Hematopoietic multipotent progenitor cell treated with erythropoietin and hydrocortisone succinate and interleukin-3 and kit ligand, for 6 days (in vitro differentiated cells): Measurements from ENCODE around the gene KCNMB2.
"Not testable (repeated sequence)": the region's sequence is repeated elsewhere in the genome, so short reads cannot be mapped to it uniquely, and the experiment has no call there.

Source experiments
- DNase-seq: peaks from one replicate; pipeline ENCODE4 v3.0.0-alpha.2; 2015

KCNMB2 gene

DNA sequence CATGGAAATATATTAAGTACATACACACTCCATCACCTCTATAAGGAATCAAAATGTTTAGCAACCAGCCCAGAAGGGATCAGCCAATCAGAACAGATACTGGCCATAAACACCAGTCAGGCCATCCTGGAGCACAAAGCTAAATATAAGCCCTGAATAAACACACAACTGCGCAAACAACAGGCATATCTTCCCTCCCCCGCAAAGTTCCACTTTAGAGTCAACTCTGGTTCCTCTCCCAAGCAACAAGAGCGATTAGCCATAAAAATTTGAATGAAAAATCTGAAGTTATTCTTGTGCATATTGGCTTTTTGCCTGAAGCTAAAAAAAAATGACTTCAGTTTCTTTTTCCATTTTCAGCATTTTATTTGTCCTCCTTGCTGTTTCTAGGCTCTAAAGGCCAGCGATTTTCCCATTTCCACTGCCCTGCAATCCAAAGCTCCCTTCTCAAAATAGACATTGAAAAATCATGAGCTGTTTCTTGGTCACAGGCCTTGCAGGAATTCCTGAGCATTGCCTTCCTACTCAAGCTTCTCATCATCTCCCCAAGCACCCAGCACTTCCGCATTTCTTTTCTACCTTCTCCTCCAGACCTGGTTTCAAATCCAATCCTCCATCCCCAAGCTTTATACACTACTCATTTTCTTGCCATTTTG, 287.5 kb downstream of the KCNMB2 start:
- DNase-seq = no peak

DNA sequence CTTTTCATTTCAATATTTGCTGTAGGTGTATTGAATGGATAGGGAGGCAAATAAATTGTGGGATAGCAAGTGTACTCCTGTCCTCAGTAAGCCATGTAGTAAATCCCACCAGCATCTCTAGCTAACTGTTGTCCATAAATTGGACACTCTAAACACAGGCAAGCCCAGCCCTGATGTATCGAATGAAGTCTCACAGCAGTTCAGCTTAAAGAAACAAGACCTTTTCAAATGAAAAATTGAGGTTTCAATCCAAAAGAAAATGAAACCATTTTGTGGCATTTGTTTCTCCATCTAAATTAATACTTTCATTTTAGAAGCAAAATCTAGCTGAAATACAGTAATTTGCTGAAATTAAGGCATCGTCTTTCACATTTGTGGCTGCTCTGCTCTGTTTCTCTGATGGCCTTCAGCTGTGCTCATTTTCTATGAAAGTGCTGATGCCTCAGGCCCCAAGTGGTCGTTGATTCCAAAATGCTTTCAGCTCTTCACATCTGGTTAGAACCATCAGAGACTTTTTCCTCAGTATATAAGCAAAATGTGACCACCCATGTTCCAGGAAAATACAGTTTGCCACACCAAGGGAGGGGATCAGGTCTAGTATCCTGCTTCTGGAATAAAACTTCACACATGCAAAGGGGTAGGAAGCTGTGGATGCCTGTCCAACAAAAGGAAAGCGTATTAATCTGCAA, 290.3 kb downstream of the KCNMB2 start:
- no peak for DNase-seq

DNA sequence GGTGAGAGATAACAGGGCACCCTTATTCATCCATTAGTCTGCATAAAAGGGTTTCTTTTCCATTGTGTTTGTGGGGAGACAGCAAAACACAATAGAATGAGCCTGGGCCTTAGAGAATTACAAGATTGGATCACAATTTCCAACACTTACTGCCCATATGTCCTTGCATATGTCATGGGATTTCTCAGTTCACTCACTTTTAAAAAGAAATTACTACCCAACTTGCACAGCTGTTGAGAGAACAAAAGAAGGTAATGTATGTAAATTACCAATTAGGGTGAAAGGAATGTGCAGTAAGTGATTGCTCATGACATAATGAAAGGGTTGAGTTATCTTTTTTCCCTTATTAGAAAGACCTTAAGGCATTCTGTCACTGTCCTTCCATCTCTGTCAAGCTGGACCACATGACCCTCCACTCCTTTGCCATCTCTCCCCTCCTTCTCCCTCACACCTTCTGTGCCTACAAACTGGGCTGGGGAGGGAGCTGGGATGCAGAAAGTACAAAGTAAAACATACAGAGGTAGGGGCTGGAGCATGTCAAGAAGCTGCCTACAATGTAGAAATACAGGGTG, 291.1 kb downstream of the KCNMB2 start:
- DNase-seq = no peak

DNA sequence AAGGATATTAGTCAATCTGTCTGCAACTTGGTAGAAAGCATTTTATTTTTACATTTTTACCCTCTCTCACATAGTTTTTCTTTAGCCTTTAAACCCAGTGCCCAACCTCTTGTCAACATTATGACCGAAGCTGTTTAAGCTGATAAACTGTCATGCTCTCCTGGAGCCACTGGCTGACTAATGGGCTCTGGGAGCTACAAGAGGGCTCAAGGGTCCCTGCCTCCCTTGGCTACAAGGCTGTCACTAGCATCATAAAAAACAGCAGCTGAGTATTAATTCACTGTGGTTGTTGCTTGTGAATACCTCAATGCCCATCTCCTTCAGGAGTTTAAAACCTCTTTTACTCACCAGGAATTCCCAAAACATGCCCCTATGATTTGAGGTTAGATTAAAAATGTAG, 297.5 kb downstream of the KCNMB2 start:
- DNase-seq = no peak

DNA sequence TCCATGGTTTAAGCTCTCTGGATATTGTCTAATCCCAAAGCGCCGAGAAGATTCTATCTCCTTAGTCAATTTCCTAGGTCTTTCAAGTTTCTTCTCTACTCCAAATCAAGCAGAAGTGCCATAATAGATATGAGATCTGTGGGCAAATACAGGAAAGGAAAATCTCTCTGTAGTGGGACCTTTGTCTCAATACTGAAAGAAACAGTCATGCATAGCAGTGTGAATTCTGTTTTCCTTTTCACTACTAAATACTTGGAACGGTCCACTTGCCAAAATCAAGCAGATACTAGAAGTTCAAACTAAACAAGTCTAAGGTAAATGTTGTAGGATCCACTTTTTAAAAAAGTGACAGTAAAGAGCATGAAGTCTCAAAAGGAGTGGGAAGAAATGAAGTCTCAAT, 298.8 kb downstream of the KCNMB2 start:
- no peak for DNase-seq

DNA sequence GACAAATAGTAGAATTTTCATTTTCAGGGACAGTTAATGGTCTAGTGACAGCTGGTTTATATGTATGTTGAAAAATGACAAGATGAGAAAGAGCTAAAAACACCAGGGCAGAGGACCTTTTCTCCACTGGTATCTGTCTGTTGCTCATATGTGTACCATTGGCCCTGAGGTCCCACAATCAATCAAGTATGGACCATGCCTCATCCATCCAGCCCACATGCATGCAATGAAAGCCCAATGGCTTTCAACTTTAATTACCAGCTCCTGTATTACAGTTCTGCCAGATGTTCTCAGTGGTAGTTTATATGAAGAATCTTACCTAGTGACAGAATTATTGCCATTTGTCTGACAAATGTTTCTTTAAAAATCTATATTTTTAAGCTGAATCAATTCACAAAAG, 301.3 kb downstream of the KCNMB2 start:
- DNase-seq = no peak

DNA sequence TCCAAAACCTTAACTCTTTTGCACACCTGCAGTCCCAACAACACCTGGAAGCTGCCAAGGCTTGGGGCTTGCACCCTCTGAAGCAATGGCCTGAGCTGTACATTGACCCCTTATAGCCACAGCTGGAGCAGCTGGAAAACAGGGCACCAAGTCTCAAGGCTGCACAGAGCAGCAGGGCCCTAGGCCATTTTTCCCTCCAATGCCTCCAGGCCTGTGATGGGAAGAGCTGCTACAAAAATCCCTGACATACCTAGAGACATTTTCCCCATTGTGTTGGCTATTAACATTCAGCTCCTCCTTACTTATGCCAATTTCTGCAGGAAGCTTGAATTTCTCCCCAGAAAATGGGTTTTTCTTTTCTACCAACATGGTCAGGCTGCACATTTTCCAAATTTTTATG, 304.4 kb downstream of the KCNMB2 start:
- DNase-seq = no peak

DNA sequence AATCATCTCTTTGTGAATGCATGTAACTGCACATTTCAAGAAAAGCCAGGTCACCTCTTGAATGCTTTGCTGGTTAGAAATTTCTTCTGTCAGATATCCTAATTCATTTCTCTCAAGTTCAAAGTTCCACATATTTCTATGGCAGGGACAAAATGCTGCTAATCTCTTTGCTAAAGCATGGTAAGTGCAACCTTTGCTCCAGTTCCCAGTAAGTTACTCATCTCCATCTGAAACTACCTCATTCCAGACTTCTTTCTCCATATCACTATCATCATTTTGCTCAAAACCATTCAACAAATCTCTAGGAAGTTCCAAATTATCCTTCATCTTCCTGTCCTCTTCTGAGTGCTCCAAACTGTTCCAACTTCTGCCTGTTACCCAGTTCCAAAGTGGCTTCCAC, 304.8 kb downstream of the KCNMB2 start:
- DNase-seq = no peak

DNA sequence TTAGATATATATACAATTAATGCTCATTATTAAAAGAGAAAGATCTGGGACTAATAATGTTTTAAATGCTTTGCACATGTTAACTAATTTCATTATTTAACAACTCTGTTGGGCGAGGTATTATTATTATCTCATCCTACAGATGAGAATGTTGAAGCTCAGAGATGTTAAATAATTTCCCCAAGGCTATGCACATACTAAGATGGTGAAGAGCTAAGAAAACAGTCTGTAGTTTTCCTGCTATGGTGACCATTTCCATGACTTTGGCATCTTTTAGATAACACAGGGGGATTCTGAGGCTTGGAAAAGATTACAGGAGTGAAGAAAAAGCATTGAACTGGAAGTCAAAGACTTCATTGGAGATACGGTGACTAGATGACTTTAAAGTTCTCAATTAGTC, 308.7 kb downstream of the KCNMB2 start:
- DNase-seq = no peak

DNA sequence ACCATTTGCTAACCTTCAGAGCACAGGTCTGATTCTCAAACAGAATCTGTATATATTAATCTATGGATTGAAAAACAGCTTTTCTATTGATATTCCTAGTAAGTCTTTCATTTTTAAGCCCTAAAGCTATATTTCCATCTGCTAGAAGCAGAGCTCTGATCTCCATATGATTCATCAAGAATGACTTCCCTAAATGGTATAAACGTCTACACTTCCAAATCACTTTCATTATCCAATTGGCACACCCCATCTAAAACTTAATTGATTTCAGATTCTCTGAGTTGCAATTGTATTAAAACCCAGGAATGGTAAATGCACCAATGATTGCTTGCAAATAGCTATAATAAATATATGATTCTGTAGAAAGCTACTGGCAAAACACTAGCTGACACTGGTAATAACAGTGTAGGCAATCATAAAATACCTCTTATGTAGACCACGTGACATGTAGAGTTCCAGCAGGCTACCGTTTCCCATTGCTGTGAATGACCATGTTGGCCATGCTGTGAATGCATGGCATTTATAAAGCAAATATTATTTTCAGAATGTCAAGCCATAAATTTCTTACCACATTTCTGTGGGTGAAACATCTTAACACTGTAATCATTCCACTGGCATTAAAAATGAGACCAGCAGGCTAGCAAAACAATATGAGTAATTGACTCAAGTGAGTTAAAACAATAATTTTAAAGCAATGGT, 309.3 kb downstream of the KCNMB2 start:
- DNase-seq = no peak

DNA sequence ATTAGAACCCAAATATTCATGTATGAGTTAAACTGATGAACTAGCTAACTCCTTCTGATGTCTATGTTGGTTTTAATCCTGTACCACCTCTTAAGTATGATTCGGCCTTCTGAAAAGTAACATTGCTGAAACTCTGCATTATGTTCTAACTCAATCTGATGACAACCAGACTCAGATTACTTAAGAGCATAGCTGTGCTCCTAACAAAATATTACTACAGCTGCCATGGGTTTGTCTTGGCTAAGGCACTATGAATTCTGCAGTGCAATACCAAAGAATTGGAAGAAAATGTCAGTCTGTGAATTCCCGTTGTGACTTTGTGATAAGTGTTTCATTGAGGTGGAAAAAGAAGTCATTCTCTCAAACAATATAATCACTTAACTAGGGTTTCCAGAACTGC, 311.0 kb downstream of the KCNMB2 start:
- DNase-seq = no peak

DNA sequence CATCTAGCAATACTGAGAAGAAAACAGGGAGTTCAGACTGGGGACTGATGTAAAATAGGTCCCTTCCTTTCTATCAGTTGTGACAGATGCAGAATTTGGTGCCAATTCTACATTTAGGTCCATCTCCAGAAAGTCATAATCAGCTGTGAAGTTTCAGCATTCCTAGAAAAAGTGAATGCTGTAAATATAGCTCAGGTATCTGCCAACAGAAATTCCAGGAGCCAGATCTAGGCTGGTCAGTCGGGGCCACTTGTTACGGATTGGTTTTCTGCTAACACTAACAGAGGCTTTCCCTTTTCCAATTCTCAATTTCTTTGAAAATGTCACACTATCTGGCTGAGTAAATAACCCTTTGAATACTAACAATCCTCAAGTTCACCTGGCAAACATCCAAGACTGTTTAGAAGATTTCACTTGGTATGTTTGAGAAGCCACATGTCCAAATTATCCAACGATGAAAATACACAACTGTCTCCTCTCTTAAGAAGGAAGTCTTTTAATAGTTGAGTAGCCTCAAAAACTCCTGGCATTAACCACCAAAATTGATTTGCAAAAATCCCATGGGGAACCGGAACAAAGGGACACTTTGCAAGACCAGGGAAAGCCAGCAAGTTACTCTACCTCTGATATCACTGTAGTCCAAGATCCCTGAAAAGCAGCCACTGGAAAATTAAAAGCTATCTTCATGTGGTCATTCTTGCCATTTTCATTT, 313.1 kb downstream of the KCNMB2 start:
- DNase-seq = no peak

DNA sequence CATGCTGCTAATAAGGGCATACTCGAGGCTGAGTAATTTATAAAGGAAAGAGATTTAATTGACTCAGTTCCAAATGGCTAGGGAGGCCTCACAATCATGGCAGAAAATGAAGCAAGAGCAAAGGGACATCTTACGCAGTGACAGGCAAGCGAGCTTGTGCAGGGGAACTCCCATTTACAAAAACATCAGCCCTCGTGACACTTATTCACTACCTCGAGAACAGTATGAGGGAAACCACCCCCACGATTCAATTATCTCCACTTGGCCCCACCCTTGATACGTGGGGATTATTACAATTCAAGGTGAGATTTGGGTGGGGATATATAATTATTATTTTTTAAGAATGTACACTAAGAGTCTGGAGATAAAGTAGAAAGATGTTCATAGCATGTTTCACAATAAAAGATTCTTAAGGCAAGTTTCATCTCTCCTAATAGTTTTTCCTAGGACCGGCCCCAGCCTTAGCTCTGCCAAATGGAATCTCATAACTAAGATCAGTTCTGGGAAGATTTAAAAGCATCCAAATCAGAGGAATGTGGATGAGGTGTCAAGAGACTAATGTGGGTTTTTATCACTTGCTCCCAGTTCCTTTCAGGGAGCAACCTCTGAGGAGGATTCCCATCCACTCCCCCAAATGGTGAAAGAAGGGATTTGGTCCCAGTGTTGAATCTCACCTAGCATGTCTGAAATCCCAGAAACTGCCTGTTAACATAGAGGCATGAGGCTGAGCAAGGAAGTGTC, 314.4 kb downstream of the KCNMB2 start:
- no peak for DNase-seq

DNA sequence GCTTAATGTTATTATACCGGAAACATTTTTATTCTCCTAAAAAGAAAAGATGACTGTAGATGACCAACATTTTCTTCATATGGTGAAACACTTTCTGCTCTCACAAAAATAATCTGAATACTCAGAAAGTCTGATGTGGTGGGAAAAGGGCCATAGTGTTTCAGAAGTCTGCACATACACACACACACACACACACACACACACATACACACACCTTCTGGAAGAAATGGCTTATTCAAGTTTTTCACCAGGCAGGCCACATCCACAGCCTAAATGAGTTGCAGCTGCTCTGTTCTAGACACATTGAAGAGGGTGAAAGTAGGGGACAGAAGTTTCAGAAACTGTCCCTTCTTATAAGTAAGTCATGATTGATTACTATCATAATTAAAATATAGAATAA, 315.3 kb downstream of the KCNMB2 start:
- DNase-seq = no peak

DNA sequence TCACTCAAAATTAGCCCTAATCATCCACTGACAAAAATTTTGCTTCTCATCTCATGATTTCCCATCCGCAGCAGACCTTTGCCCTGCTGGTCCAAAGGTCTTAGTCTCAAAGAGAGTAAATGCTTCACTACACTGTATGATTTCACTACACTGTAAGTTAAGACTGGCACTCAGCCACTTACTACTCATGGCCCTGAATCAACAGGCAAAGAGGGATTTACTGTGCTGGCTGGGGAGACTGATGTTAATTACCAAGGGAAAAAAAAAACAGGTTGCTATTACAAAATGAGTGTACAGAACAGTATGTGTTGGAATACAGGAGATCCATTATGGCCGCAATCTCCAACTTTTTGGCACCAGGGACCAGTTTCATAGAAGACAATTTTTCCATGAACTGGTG, 320.6 kb downstream of the KCNMB2 start:
- no peak for DNase-seq

DNA sequence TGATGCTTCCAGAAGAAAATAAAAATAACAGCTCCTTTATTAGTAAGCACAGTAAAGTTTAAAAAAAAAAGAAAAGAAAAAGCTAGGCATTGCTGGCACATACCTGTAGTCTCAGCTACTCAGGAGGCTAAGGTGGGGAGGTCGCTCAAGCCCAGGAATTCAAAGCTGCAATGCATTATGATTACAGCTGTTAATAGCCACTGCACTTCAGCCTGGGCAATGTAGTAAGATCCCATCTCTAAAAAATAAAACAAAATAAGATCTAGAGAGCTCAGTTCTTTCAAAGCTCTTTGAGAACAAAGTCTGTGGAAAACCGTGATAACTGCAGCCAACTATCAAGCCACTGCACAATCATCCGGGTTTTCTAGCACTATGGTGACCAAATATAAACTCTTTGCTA, 323.1 kb downstream of the KCNMB2 start:
- no peak for DNase-seq

DNA sequence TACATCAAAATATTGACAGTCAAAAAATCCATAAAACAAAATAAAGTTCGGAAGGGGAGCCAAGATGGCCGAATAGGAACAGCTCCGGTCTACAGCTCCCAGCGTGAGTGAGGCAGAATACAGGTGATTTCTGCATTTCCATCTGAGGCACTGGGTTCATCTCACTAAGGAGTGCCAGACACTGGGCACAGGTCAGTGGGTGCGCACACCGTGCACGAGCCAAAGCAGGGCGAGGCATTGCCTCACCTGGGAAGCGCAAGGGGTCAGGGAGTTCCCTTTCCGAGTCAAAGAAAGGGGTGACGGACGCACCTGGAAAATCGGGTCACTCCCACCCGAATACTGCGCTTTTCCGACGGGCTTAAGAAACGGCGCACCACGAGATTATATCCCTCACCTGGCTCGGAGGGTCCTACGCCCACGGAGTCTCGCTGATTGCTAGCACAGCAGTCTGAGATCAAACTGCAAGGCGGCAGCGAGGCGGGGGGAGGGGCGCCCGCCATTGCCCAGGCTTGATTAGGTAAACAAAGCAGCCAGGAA, 323.7 kb downstream of the KCNMB2 start:
- not testable (repeated sequence) for DNase-seq

DNA sequence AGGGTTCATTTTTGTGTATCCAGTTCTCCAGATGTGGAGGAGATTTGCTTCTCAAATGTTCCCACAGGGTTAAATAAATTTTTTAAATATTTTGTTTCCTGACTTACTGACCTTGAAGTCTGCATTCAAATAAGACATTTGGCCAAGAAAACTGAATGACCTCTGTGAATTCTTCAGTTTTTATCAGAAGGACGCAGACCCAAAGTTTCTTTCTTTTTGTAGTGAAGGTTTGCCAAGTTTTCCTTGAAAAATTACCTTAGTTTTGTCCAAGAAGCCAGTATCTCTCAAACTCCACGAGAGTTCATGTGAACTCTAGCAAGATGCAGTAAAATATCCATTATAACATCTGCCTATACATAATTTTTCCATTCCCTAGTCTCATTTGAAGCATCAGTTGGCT, 332.4 kb downstream of the KCNMB2 start:
- no peak for DNase-seq

DNA sequence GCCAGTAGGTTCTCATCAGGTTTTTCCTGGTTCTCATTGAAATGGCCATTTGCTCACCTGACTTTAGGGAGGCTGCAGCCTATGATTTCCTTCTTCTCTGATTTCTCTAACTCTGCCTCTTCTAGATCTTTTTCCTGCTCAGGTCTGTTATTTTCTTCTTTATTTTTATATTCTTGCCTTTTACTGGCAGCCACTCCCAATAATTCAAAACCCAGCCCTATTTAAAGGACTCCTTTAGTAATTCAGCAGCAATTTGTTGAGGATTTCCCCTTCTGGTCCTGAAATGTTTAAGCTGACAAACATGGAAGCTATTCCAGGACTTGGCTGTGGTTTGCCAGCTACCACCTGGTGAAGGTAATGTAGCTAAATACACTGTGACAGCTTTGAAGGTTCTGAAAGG, 333.8 kb downstream of the KCNMB2 start:
- DNase-seq = no peak

DNA sequence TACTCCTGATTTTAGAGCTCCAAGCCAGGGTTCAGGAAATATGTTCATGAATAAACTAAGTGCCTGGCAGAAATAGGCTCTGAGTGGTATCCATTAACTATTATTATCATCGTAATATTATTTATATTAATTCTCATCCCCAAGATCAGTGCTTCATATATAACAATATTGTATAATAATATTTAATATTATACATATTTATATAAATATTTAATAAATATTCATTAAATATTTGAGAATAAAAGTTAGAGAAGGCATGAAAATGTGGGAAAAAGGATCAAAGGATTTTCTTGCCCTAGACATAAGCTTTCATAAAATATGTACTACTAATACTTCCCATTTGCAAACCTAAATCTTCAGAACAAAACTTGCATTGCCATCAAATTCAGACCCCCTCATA, 338.9 kb downstream of the KCNMB2 start:
- no peak for DNase-seq

DNA sequence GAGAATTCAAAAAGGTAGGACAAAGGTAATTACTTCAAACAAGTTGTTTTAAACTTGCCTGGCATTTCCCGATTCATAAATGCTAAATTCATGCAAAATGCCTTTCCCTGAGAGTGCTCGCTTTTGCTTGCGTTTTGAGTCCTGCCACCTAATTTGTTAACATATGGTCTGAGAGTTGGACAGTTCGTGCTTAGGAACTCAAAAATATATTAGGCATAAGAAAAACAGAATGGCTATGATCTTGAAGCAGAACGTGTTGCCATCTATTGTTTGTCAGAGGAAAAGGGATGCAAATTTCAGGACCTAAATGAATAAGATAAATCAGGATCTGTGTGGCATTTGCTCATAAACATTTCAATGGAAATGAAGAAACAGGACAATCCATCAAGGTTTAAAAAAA, 339.6 kb downstream of the KCNMB2 start:
- no peak for DNase-seq

DNA sequence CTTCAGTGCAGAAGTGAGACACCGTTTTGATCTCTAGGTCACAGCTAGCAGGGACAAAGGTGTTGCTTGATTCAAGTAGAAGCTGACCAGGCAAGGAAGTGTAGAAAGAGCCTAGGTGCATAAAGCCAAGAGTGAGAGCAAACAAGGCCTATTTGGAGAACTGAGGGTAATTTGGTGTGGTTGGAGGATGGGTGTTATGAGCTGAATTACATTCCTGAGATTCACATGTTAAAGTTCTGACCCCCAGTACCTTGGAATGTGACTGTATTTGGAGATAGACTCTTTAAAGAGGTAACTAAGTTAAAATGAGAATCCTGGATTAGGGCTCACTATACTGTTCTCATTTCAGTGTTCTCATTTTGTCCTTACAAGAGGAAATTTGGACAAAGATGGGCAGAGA, 344.0 kb downstream of the KCNMB2 start:
- DNase-seq = no peak
